HepG2 (cell line): ENCODE results near the gene CREG1. TPM values are rescaled to one million over a fixed set of nuclear protein-coding genes. Genes with fewer than 3 reads are reported as not detected.
A peak's percentile ranks its signal among the peaks of the same experiment; 100 is the strongest.

Source experiments
- ATRX ChIP-seq: sonication (generic); formaldehyde crosslinking; IDR thresholded peaks from 2 replicates; pipeline ENCODE4 v1.4.0; 2020; ENCODE audit warnings: missing genetic modification reagents, borderline replicate concordance
- DPF2 ChIP-seq: sonication (generic); formaldehyde crosslinking; IDR thresholded peaks from 2 replicates; pipeline ENCODE4 v1.4.0; 2020; ENCODE audit warnings: mild to moderate bottlenecking, low read depth, missing genetic modification reagents, borderline replicate concordance
- ELF4 ChIP-seq: sonication (generic); formaldehyde crosslinking; IDR thresholded peaks from 2 replicates; pipeline ENCODE4 v1.5.0; 2020; ENCODE audit warnings: missing genetic modification reagents, mild to moderate bottlenecking, moderate library complexity, borderline replicate concordance
- FOSL1 ChIP-seq: sonication (generic); formaldehyde crosslinking; IDR thresholded peaks from 2 replicates; pipeline ENCODE4 v1.9.0; 2021; ENCODE audit warnings: missing genetic modification reagents, borderline replicate concordance
- GATAD2A ChIP-seq: IDR thresholded peaks from 2 replicates; pipeline ENCODE4 v1.6.1; 2016
- HBP1 ChIP-seq: IDR thresholded peaks from 2 replicates; pipeline ENCODE4 v1.6.1; 2016; ENCODE audit warnings: low read depth, control low read depth
- HOXA5 ChIP-seq: sonication (generic); formaldehyde crosslinking; IDR thresholded peaks from 2 replicates; pipeline ENCODE4 v1.4.0; 2020; ENCODE audit warnings: missing genetic modification reagents
- KDM2A ChIP-seq: sonication (generic); formaldehyde crosslinking; IDR thresholded peaks from 2 replicates; pipeline ENCODE4 v1.4.0; 2020; ENCODE audit warnings: low read depth, missing genetic modification reagents, borderline replicate concordance
- PRDM4 ChIP-seq: sonication (generic); formaldehyde crosslinking; IDR thresholded peaks from 2 replicates; pipeline ENCODE4 v1.9.0; 2021; ENCODE audit warnings: missing genetic modification reagents, borderline replicate concordance
- RNF2 ChIP-seq: fragments of 450-650 bp; conservative IDR thresholded peaks from 2 replicates; pipeline ENCODE4 v1.6.1; 2016; ENCODE audit warnings: low read depth
- SAFB2 ChIP-seq: sonication (generic); formaldehyde crosslinking; IDR thresholded peaks from 2 replicates; pipeline ENCODE4 v1.5.1; 2020; ENCODE audit warnings: missing genetic modification reagents, low read depth, mild to moderate bottlenecking, borderline replicate concordance
- TCF7L2 ChIP-seq: IDR thresholded peaks from 2 replicates; pipeline ENCODE4 v1.6.1; 2011; ENCODE audit warnings: mild to moderate bottlenecking, low read depth, low read length, moderate library complexity
- XBP1 ChIP-seq: sonication (generic); formaldehyde crosslinking; IDR thresholded peaks from 2 replicates; pipeline ENCODE4 v1.5.0; 2020; ENCODE audit warnings: missing genetic modification reagents
- ZBTB8A ChIP-seq: sonication (generic); formaldehyde crosslinking; IDR thresholded peaks from 2 replicates; pipeline ENCODE4 v1.4.0; 2020; ENCODE audit warnings: mild to moderate bottlenecking, low read depth, missing genetic modification reagents, borderline replicate concordance
- ZFYVE20 ChIP-seq: sonication (generic); formaldehyde crosslinking; IDR thresholded peaks from 2 replicates; pipeline ENCODE4 v1.8.0; 2023; ENCODE audit warnings: low read depth, mild to moderate bottlenecking, moderate library complexity, missing genetic modification reagents, borderline replicate concordance
- ZMAT3 ChIP-seq: sonication (generic); formaldehyde crosslinking; conservative IDR thresholded peaks from 2 replicates; pipeline ENCODE4 v1.7.0; 2021; ENCODE audit warnings: missing genetic modification reagents
- ZNF12 ChIP-seq: sonication (generic); formaldehyde crosslinking; IDR thresholded peaks from 2 replicates; pipeline ENCODE4 v1.5.0; 2020; ENCODE audit warnings: missing genetic modification reagents
- ZNF30 ChIP-seq: sonication (generic); formaldehyde crosslinking; IDR thresholded peaks from 2 replicates; pipeline ENCODE4 v1.5.0; 2020; ENCODE audit warnings: mild to moderate bottlenecking, missing genetic modification reagents
- ZNF724P ChIP-seq: sonication (generic); formaldehyde crosslinking; IDR thresholded peaks from 2 replicates; pipeline ENCODE4 v1.8.0; 2022; ENCODE audit warnings: missing genetic modification reagents, borderline replicate concordance
- ZSCAN31 ChIP-seq: sonication (generic); formaldehyde crosslinking; IDR thresholded peaks from 2 replicates; pipeline ENCODE4 v1.5.0; 2020; ENCODE audit warnings: low read depth, mild to moderate bottlenecking, missing genetic modification reagents
- polyA plus RNA-seq, 8 experiments: library from polyadenylated mRNA; depleted of rRNA in 3 of 8; stranded (reverse) in 7 of 8; unstranded in 1 of 8; fragments of >200 nt; fragmentation: Illumina TruSeq in 4 of 8; extraction: Trizol in 4 of 8; gene quantifications; 2 replicates each; pipeline versions ENCODE4 v1.2.1 to v1.2.3, GENCODE V29; 2011 to 2016; ENCODE audit warnings: low read depth in 4 of 8, missing spikeins in 1 of 8, mixed read lengths in 1 of 8; ENCODE audit not compliant: insufficient read depth in 1 of 8
- total RNA-seq, 5 experiments: library from RNA; depleted of rRNA; stranded (reverse); fragments of >200 nt; fragmentation: Illumina TruSeq; extraction: Trizol; gene quantifications; 2 replicates each; pipeline ENCODE4 v1.2.3, GENCODE V29; 2016; ENCODE audit warnings: low read depth in 1 of 5
- TF ChIP-seq, protein P1 (sequence below): sonication (generic); formaldehyde crosslinking; IDR thresholded peaks from 2 replicates; pipeline ENCODE4 v1.5.0; 2020; ENCODE audit warnings: mild to moderate bottlenecking, missing genetic modification reagents, borderline replicate concordance

CREG1 gene
- total and polyA plus RNA-seq, 2 of the 13 experiments (the other 11 are each of a cell fraction or from before 2014, with no cell fraction given) = 31.3 to 33.5 TPM

- TF ChIP-seq HOXA5 (peak; percentile 62; the same call in 1 of the 2 replicates), HBP1 (CRISPR knock-in tag) (no peak), TCF7L2 (no peak), ZBTB8A (CRISPR knock-in tag) (no peak), ZNF30 (CRISPR knock-in tag) (no peak), ZFYVE20 (peak; percentile 58; the same call in 1 of the 2 replicates), ZNF12 (CRISPR knock-in tag) (no peak), FOSL1 (no peak), RNF2 (peak; percentile 91), PRDM4 (CRISPR knock-in tag) (no peak), ELF4 (CRISPR knock-in tag) (0 out of 2 replicates have a peak, but pooled peaks have one; percentile 20), GATAD2A (CRISPR knock-in tag) (no peak), KDM2A (peak; percentile 57; the same call in 1 of the 2 replicates), SAFB2 (CRISPR knock-in tag) (peak; percentile 66; the same call in 1 of the 2 replicates), ZNF724P (CRISPR knock-in tag) (peak; percentile 71; the same call in 1 of the 2 replicates), ZMAT3 (no peak), XBP1 (no peak), ATRX (CRISPR knock-in tag) (no peak), ZSCAN31 (peak; percentile 77; the same call in 1 of the 2 replicates), DPF2 (CRISPR knock-in tag) (no peak)
- TF ChIP-seq, protein P1, sequence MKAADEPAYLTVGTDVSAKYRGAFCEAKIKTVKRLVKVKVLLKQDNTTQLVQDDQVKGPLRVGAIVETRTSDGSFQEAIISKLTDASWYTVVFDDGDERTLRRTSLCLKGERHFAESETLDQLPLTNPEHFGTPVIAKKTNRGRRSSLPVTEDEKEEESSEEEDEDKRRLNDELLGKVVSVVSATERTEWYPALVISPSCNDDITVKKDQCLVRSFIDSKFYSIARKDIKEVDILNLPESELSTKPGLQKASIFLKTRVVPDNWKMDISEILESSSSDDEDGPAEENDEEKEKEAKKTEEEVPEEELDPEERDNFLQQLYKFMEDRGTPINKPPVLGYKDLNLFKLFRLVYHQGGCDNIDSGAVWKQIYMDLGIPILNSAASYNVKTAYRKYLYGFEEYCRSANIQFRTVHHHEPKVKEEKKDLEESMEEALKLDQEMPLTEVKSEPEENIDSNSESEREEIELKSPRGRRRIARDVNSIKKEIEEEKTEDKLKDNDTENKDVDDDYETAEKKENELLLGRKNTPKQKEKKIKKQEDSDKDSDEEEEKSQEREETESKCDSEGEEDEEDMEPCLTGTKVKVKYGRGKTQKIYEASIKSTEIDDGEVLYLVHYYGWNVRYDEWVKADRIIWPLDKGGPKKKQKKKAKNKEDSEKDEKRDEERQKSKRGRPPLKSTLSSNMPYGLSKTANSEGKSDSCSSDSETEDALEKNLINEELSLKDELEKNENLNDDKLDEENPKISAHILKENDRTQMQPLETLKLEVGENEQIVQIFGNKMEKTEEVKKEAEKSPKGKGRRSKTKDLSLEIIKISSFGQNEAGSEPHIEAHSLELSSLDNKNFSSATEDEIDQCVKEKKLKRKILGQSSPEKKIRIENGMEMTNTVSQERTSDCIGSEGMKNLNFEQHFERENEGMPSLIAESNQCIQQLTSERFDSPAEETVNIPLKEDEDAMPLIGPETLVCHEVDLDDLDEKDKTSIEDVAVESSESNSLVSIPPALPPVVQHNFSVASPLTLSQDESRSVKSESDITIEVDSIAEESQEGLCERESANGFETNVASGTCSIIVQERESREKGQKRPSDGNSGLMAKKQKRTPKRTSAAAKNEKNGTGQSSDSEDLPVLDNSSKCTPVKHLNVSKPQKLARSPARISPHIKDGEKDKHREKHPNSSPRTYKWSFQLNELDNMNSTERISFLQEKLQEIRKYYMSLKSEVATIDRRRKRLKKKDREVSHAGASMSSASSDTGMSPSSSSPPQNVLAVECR (CRISPR knock-in tag) = 0 out of 2 replicates have a peak, but pooled peaks have one; percentile 8
These were observed at the start of gene CREG1 (continued) for GRCh38 chr1:167553136-167554027.
